D721Med (cell line): ENCODE measurements around the gene PNPLA7.
"Not testable (repeated sequence)": the region's sequence is repeated elsewhere in the genome, so short reads cannot be mapped to it uniquely, and the experiment has no call there.

Experiments used
- DNase-seq: peaks from one replicate; pipeline ENCODE4 v3.0.0; 2011; ENCODE audit warnings: low spot score; ENCODE audit not compliant: insufficient read length
- FAIRE-seq: peaks from 2 replicates; lab custom pipeline; 2011; peaks lifted over from hg19 to GRCh38; lab: Jason Lieb, UNC
- CTCF ChIP-seq: IDR thresholded peaks from 2 replicates; pipeline ENCODE4 v1.5.1; 2012; ENCODE audit warnings: mild to moderate bottlenecking, control low read depth; ENCODE audit not compliant: insufficient read depth; ENCODE audit errors: missing control alignments

Gene PNPLA7

GRCh38 chr9:137454597-137455358, 95.4 kb downstream of the PNPLA7 start:
- FAIRE-seq (no peak), DNase-seq (no peak)
- TF ChIP-seq CTCF = no peak

DNA sequence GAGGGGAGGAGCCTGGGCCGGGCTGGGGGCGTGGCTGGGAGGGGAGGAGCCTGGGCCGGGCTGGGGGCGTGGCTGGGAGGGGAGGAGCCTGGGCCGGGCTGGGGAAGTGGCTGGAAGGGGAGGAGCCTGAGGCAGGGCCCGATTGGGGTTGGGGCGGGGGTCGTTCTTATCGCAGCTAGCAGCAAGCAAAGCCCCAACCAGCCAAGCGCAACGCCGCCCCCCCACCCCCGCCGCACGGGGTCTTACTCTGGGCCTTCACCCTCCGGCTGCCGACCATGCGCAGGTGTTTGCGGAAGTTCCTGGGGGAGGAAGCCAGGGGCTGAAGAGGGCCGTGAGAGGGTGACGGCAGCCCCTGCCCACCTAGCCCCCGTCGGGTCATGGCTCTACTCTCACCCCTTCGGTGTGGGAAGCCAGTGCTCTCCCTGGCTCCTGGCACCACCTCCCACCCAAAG, 96.0 kb downstream of the PNPLA7 start:
- FAIRE-seq = no peak
- TF ChIP-seq CTCF = no peak

GRCh38 chr9:137453643-137454081, 96.5 kb downstream of the PNPLA7 start:
- peak; percentile 63 for DNase-seq
- FAIRE-seq = no peak
- TF ChIP-seq CTCF = no peak

More for the DNA sequence above, 96.0 kb downstream of the PNPLA7 start:
- DNase-seq = no peak

GRCh38 chr9:137452761-137453642, 97.2 kb downstream of the PNPLA7 start:
- DNase-seq (no peak), FAIRE-seq (no peak)
- TF ChIP-seq CTCF = no peak

DNA sequence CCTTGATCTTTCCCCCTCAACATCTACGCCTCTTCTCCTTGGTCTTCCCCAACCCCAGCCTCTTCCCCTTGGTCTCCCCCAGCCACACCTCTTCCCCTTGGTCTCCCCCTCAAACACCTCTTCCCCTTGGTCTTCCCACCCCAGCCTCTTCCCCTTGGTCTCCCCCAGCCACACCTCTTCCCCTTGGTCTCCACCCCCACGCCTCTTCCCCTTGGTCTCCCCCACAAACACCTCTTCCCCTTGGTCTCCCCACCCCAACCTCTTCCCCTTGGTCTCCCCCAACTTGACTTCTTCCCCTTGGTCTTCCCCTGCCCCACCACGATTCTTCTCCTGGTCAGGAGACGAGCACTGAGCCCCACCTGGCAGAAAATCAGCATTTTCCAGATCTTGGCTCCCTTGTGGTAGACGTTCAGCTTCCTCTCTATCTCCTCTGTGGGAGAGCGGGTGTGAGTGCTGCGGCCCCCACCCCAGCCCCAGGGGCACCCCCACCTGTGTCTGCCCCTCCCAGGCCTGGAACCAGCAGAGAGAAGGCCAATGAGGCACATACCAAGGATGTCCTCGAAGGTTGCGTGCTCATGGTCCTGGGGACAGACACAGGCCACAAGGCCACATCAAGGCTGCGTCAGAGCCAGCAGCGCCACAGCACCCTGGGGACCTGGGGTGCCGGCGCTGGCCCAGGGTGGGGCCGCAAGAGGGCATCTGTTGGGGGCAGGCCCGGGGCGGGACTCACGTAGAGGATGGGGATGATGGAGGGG, 98.0 kb downstream of the PNPLA7 start:
- TF ChIP-seq CTCF = no peak
- FAIRE-seq = no peak
- no peak for DNase-seq

- FAIRE-seq, DNase-seq: not testable (repeated sequence)
These were observed 98.8 kb downstream of the PNPLA7 start for GRCh38 chr9:137451264-137452005.

DNA sequence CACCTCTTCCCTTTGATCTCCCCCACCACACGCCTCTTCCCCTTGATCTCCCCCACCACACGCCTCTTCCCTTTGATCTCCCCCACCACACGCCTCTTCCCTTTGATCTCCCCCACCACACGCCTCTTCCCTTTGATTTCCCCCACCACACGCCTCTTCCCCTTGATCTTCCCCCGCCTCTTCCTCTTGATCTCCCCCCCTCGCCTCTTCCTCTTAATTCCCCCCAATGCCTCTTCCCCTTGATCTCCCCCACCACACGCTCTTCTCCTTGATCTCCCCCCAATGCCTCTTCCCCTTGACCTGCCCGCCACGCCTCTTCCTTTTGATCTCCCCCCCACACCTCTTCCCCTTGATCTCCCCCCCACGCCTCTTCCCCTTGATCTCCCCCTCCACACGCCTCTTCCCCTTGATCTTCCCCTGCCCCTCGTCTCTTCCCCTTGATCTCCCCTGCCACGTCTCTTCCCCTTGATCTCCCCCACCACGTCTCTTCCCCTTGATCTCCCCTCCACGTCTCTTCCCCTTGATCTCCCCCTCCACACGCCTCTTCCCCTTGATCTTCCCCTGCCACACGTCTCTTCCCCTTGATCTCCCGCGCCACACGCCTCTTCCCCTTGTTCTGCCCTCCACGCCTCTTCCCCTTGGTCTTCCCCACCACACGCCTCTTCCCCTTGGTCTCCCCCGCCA, 99.5 kb downstream of the PNPLA7 start:
- not testable (repeated sequence) for FAIRE-seq, DNase-seq
